ENCODE results near the gene SNTA1.
"Not testable (repeated sequence)": the region's sequence is repeated elsewhere in the genome, so short reads cannot be mapped to it uniquely, and the experiment has no call there.

Gene SNTA1

GRCh38 chr20:33443512-33444239, at the start of gene SNTA1:
SNTA1 (minus strand) TSS chr20:33443763; CDS start chr20:33443620, 143 bp downstream.
- DNase-seq: peak; percentile 91

DNA sequence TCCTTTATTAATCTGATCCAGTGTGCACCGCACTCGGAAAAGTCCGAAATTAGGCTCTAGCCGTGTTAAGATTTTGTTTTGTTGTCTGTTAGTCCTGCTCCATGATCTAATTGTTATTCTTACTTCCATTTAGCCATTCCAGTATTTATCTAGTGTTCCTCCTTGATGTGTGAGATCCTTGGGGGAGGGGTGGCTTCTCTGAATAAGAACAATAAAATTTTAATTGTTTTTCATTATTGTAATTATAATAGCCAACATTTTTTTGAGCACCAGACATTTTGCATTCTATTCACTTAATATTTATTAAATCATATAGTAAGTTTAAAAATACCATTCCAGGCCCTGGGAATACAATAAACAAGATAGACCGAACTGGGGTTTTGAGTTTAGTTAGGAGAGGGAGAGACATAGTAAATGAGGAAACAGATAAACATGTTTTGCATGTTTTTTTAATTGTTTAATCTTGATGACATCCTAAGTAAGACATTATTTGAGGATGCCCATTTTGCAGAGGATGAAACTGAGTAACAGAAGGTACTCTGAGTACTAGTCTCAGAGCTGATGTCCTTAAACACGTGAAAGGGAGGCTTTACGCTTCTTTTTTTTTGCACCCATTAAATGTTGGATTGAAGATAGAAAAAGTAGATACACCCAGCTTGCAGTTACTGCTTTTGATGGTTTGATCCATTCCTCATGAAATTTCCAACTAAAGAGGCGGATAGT, 47.5 kb upstream of the SNTA1 start:
- DNase-seq: no peak

- no peak for DNase-seq
These were observed 46.7 kb upstream of the SNTA1 start, which contains the start of gene CBFA2T2 for GRCh38 chr20:33490023-33490933. CBFA2T2 (plus strand) TSS chr20:33490096; CDS start chr20:33490268, 172 bp downstream.

- DNase-seq: peak; percentile 99
These were observed 46.0 kb upstream of the SNTA1 start for GRCh38 chr20:33489495-33490022.

GRCh38 chr20:33488661-33489494, 45.3 kb upstream of the SNTA1 start:
- DNase-seq: not testable (repeated sequence)

DNA sequence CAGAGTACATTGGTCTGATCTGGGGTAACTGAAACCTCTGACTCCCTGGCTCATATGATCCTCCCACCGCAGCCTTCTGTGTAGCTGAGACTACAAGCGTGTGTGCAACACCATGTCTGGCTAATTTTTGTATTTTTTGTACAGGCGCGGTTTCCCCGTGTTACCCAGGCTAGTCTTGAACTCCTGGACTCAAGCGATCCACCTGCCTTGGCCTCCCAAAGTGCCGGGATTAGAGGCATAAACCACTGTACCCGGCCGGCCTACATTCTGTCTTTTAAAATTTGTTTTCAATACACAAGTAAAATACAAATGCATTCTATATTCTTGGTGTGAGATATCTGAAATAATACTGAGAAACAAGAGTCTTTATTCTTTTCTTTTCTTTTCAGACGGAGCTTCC, 44.6 kb upstream of the SNTA1 start:
- DNase-seq: no peak

DNA sequence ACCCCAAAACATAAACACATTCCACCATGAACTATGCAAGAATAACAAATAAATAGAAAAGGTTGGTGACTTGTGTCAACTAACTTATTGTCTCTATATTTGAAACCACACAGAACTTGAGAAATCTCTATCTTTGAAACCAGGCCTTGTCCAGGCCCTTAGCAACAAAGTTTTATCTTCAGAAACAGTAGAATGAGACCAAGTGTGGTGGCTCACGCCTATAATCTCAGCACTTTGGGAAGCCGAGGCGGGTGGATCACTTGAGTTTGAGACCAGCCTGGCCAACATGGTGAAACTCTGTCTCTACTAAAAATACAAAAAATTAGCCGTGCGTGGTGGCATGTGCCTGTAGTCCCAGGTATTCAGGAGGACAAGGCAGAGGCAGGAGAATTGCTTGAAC, 39.6 kb upstream of the SNTA1 start:
- not testable (repeated sequence) for DNase-seq

DNA sequence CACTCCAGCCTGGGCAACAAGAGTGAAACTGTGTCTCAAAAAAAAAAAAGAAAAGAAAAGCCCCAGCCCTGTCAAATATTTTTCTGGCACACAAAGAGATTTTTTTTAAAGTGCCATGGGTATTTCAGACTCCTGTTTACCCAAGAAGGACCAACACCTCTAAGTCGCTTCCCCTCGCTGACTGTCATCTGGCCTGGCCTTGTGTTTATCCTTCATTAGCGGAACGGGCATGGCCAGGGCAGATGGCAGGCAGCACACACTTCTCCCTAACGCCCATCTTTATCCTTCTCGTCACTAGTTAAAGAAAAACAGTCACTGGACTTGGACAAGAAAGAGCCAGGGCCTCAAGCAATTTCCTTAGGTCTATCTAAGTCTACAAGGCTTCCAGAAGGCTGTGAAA, 39.0 kb upstream of the SNTA1 start:
- no peak for DNase-seq

DNA sequence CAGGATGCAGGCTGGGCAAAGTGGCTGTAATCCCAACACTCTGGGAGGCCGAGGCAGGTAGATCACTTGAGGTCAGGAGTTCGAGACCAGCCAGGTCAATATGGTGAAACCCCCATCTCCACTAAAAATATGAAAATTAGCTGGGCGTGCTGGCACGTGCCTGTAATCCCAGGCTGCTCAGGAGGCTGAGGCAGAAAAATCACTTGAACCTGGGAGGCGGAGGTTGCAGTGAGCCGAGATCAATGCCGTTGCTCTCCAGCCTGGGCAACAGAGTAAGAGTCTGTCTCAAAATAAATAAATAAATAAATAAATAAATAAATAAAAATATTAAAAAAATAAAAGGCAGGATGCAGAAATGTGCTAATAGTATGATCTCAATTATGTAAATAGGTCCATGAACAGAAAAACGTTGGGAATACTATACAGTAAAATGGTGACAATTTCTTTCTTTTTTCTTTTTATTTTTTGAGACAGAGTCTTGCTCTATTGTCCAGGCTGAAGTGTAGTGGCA, 37.9 kb upstream of the SNTA1 start:
- DNase-seq: no peak

DNA sequence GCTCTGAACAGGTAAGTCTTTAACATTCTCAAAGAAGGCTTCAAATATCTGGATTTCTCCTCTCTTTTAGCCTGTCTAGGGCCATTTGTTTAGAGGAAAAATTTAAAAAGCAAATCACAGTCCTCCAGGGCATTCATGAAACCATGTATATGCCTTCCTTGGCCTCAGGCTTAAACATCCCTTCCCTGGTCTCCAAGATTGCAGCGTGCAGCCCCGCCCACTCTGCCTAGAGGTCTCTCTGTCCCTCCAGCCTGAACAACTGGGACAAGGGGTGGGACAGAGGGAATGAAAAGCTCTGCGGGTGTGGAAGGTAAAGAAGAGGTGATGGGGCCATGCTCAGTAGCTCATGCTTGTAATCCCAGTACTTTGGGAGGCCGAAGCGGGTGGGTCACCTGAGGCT, 36.5 kb upstream of the SNTA1 start:
- DNase-seq: no peak

DNA sequence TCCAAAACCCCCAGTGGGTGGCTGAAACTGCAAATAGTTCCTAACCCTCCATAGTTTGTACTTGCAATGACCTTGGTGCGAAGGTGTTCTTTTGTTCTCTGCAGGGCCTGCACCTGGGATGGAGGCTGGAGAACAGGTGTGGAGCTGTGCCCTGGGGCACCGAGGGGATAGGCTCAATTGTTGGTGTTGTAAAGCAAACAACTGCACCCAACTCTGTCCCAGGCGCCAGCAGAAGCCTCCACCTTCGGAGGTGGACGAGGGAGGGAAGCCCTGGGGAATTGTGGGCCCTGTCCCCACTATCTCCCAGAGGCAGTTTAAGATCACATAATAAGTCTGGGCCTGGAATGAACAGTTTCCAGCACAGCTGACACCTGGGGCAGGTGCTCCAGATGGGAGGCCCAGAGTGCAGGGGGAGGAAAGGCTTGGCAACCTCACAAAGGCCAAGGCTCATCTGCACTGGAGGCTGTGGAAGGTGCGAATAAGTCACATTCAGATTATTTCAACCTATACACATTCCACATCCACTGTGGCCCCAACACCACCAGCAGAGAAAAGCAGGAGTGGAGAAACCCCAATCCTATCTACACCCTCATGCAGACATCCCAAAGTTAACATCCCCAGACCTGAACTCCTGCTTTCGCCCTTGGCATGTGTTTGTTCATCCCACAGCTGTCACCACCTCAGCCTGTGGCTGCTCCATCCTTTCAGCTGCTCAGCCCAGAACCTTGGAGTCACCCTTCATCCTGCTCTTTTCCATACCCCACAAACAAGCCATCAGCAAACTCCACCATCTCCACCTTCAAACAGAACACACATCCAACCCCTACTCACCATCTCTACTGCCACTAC, 34.0 kb upstream of the SNTA1 start:
- no peak for DNase-seq

DNA sequence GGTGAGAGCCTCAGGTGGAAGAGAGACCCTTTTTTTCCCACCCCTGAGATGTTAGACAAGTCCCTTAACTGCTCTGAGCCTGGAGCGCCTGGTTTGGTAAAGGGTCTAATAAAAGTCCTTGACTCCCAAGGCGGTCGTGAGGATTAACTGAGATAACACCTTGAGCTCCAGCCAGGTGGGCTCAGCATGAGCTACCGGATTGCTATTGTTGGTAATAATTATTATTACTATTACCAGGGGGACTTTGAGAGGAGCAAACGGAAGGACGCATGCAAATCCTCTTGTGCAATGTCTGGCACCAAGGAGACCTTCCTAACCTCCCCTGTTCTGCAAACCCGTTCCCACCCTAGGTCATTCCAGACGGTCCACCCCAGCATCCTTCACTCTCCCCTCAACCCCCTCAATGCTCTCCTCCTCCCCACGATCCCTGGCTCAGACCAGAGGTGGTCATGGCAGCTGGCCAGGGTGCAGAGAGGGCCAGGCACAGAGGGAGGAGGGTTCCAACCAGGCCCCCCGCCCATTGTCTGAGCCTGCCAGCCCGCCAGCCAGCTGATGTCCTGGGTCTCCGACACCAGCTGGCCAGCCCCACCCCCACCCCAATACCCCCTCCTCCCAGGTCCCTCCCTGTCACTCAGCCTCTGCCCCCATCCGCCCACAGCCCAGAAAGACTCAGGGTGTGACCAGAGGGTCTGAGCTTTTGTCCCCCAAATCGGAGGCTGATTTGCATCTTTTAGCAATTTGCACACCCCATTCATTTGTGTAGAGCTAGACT, 32.0 kb upstream of the SNTA1 start:
- no peak for DNase-seq

DNA sequence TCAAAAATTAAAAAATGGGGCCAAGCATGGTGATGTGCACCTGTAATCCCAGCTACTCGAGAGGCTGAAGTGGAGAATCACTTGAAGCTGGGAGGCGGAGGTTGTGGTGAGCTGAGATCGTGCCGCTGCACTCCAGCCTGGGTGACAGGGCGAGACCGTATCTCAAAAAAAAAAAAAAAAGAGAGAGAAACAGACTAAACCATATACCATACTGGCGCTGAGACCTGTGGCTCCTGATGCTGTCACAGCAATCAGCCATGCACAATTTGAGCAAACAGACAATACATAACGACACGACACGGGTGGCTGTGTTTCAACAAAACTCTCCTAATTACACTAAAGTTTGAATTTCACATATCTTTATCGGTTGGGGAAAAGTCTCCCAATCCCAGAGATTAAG, 31.4 kb upstream of the SNTA1 start:
- DNase-seq: no peak

- DNase-seq: no peak
These were observed 30.7 kb upstream of the SNTA1 start for GRCh38 chr20:33474097-33474873.

DNA sequence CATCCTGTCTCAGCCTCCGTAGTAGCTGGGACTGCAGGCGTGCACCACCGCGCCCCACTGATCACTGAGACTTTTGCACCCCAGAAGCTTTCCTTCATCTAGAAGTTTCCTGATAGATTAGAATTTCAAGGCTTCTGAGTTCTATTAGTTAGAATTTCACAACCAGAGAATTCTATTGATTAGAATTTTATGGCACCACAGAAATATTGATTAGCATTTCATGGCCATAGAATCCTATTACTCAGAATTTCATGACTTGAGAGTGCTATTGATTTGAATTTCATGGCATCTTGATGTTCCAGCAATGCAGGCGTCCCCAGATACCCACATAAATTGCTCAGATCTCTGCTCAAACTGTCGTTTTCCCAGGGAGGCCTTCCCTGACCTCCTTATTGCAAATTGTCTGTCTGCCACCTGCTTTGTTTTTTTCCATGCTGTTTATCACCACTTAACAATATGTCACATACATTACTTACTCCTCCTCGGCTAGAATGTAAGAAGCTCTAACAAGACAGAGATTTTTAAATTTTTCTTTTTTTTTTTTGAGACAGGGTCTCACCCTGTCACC, 29.4 kb upstream of the SNTA1 start:
- DNase-seq: no peak

GRCh38 chr20:33470866-33471265, 27.3 kb upstream of the SNTA1 start:
- no peak for DNase-seq

DNA sequence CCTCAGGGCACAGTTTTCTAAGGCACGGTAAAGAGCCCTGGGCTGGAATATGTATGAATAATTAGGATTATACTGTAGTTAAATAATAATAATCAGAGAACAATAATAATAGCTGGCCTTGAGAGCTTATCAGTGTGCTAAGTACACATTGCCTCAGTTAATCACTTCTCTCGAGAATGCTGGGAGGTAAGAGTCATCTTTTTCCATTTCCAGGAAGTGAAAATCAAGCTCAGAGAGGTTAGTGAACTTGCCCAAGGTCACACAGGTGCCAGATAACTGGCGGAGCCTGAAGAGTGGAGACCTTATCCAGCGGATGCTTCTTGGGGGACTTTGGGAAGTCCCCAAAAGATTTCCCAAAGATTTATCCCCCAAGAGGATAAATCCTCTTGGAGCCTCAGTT, 26.9 kb upstream of the SNTA1 start:
- no peak for DNase-seq

GRCh38 chr20:33466303-33466646, 22.7 kb upstream of the SNTA1 start:
- DNase-seq: no peak

Measured in suppressor macrophage treated with lipopolysaccharide for 4 hours (primary cell).